GM12865 (cell line): Measurements from ENCODE around the gene MPI.

Experiments
- DNase-seq: peaks from one replicate; pipeline ENCODE4 v3.0.0; 2010; ENCODE audit warnings: low read depth
- H3K4me3 ChIP-seq: 2 replicates; pipeline ENCODE4 v1.5.1; 2011; ENCODE audit warnings: mild to moderate bottlenecking, low read depth, low read length, control low read depth
- CTCF ChIP-seq: IDR thresholded peaks from 2 replicates; pipeline ENCODE4 v1.5.1; 2011; ENCODE audit warnings: low read length, control low read depth, low read depth, inconsistent platforms; ENCODE audit not compliant: insufficient read depth; ENCODE audit errors: missing control alignments

MPI gene

GRCh38 chr15:74951006-74951405 is 61.2 kb downstream of the MPI start:
- DNase-seq = no peak
- H3K4me3 ChIP-seq = no peak overlapping the region
- TF ChIP-seq CTCF = no peak
